Immature natural killer cell (primary cell): ENCODE results near the gene KCTD15. TPM values are rescaled to one million over a fixed set of nuclear protein-coding genes. Genes with fewer than 3 reads are reported as not detected.

ENCODE experiments used
- DNase-seq, 3 donors: peaks; one replicate each; pipeline ENCODE4 v3.0.0; 2022; ENCODE audit warnings: mixed read lengths in 1 of 3
- H3K27ac Mint-ChIP-seq, 6 donors: one replicate each; pipeline ENCODE4 v1.8.0; 2020; ENCODE audit warnings: mixed read lengths in 6 of 6, mild to moderate bottlenecking in 5 of 6, inconsistent platforms in 4 of 6, moderate library complexity in 3 of 6
- H3K27me3 Mint-ChIP-seq, 3 donors: one replicate each; pipeline ENCODE4 v1.8.0; 2020 to 2021; ENCODE audit warnings: low read depth in 3 of 3, mild to moderate bottlenecking in 3 of 3, mixed read lengths in 3 of 3, moderate library complexity in 3 of 3, inconsistent platforms in 1 of 3
- H3K36me3 Mint-ChIP-seq, 3 donors: one replicate each; pipeline ENCODE4 v1.8.0; 2020; ENCODE audit warnings: mixed read lengths in 3 of 3, inconsistent platforms in 2 of 3, mild to moderate bottlenecking in 2 of 3
- H3K4me1 Mint-ChIP-seq, 2 donors: one replicate each; pipeline ENCODE4 v1.8.0; 2020; ENCODE audit warnings: inconsistent platforms in 2 of 2, mild to moderate bottlenecking in 2 of 2, mixed read lengths in 2 of 2, moderate library complexity in 1 of 2
- H3K4me3 Mint-ChIP-seq, 5 donors: one replicate each; pipeline ENCODE4 v1.8.0; 2020; ENCODE audit warnings: mild to moderate bottlenecking in 5 of 5, mixed read lengths in 5 of 5, inconsistent platforms in 3 of 5, moderate library complexity in 3 of 5
- H3K9me3 Mint-ChIP-seq, 6 donors: one replicate each; pipeline ENCODE4 v1.8.0; 2020; ENCODE audit warnings: mild to moderate bottlenecking in 6 of 6, mixed read lengths in 6 of 6, inconsistent platforms in 4 of 6, moderate library complexity in 3 of 6
- polyA plus RNA-seq, 3 donors: library from polyadenylated mRNA; unstranded; fragments of 300-500 nt; fragmentation: Illumina TruSeq; gene quantifications; one replicate each; pipeline ENCODE4 v1.2.3, GENCODE V29; 2021

KCTD15 gene
- polyA plus RNA-seq, 3 donors from 2014 or later: not detected

GRCh38 chr19:33819880-33820781, 23.5 kb downstream of the KCTD15 start:
- H3K27me3 Mint-ChIP-seq: peaks cover 4 to 21% (median 11%) of the 10 kb centered on the region in 3 donors
- H3K36me3 Mint-ChIP-seq: no peaks in the 10 kb centered on the region
- H3K27ac Mint-ChIP-seq: no peak overlapping the region
- peak overlapping the region; percentile 35 to 66 (median 61) for H3K4me3 Mint-ChIP-seq
- H3K4me1 Mint-ChIP-seq: peaks cover 0 to 12% of the 10 kb centered on the region in 2 donors
- H3K9me3 Mint-ChIP-seq: no peaks in the 10 kb centered on the region
- peak; percentile 11 to 16 (median 15) for DNase-seq

GRCh38 chr19:33821871-33822270, 25.2 kb downstream of the KCTD15 start:
- Mint-ChIP-seq H3K9me3 (no peaks in the 10 kb centered on the region), H3K4me1 (peaks cover 0 to 12% of the 10 kb centered on the region in 2 donors), H3K4me3 (peak overlapping the region in 1 of 5 donors; percentile 17), H3K27me3 (peaks cover 4 to 21% (median 10%) of the 10 kb centered on the region in 3 donors), H3K36me3 (no peaks in the 10 kb centered on the region), H3K27ac (no peak overlapping the region)
- DNase-seq: no peak

GRCh38 chr19:33823341-33823740, 26.7 kb downstream of the KCTD15 start:
- no peak overlapping the region for H3K27ac Mint-ChIP-seq
- H3K9me3 Mint-ChIP-seq: no peaks in the 10 kb centered on the region
- no peaks in the 10 kb centered on the region for H3K36me3 Mint-ChIP-seq
- H3K4me3 Mint-ChIP-seq: no peak overlapping the region
- H3K27me3 Mint-ChIP-seq: peaks cover 4 to 17% (median 7%) of the 10 kb centered on the region in 3 donors
- DNase-seq: no peak
- H3K4me1 Mint-ChIP-seq: peaks cover 0 to 12% of the 10 kb centered on the region in 2 donors

GRCh38 chr19:33825556-33825955, 28.9 kb downstream of the KCTD15 start:
- H3K27me3 Mint-ChIP-seq: peaks cover 0 to 10% (median 6%) of the 10 kb centered on the region in 3 donors
- H3K9me3 Mint-ChIP-seq: no peaks in the 10 kb centered on the region
- no peak overlapping the region for H3K4me3 Mint-ChIP-seq
- no peak for DNase-seq
- H3K27ac Mint-ChIP-seq: no peak overlapping the region
- H3K4me1 Mint-ChIP-seq: peaks cover 0 to 5% of the 10 kb centered on the region in 2 donors
- no peaks in the 10 kb centered on the region for H3K36me3 Mint-ChIP-seq

GRCh38 chr19:33826521-33826920, 29.9 kb downstream of the KCTD15 start:
- Mint-ChIP-seq H3K27me3 (peaks cover 2 to 9% (median 6%) of the 10 kb centered on the region in 3 donors), H3K4me1 (no peaks in the 10 kb centered on the region)
- no peak for DNase-seq

GRCh38 chr19:33828266-33829075, 31.8 kb downstream of the KCTD15 start:
- no peaks in the 10 kb centered on the region for H3K9me3 Mint-ChIP-seq
- no peak overlapping the region for H3K4me3 Mint-ChIP-seq
- peaks cover 2 to 10% (median 4%) of the 10 kb centered on the region in 3 donors for H3K27me3 Mint-ChIP-seq
- H3K36me3 Mint-ChIP-seq: no peaks in the 10 kb centered on the region
- DNase-seq: no peak
- no peak overlapping the region for H3K27ac Mint-ChIP-seq
- H3K4me1 Mint-ChIP-seq: no peaks in the 10 kb centered on the region

More at GRCh38 chr19:33826521-33826920, 29.9 kb downstream of the KCTD15 start:
- H3K36me3 Mint-ChIP-seq: no peaks in the 10 kb centered on the region
- no peak overlapping the region for H3K27ac Mint-ChIP-seq
- no peak overlapping the region for H3K4me3 Mint-ChIP-seq
- H3K9me3 Mint-ChIP-seq: no peaks in the 10 kb centered on the region

GRCh38 chr19:33830264-33830663, 33.6 kb downstream of the KCTD15 start:
- no peaks in the 10 kb centered on the region for H3K9me3 Mint-ChIP-seq

GRCh38 chr19:33831825-33832224, 35.2 kb downstream of the KCTD15 start:
- Mint-ChIP-seq H3K27me3 (peaks cover 1 to 10% (median 2%) of the 10 kb centered on the region in 3 donors), H3K4me1 (no peaks in the 10 kb centered on the region), H3K27ac (no peak overlapping the region), H3K36me3 (no peaks in the 10 kb centered on the region), H3K9me3 (no peaks in the 10 kb centered on the region), H3K4me3 (no peak overlapping the region)
- no peak for DNase-seq

More at GRCh38 chr19:33830264-33830663, 33.6 kb downstream of the KCTD15 start:
- Mint-ChIP-seq H3K36me3 (no peaks in the 10 kb centered on the region), H3K4me3 (no peak overlapping the region), H3K4me1 (no peaks in the 10 kb centered on the region), H3K27me3 (peaks cover 1 to 10% (median 2%) of the 10 kb centered on the region in 3 donors), H3K27ac (no peak overlapping the region)
- DNase-seq: no peak

- Mint-ChIP-seq H3K27me3 (peaks cover 1 to 10% (median 4%) of the 10 kb centered on the region in 3 donors), H3K4me1 (no peaks in the 10 kb centered on the region)
Observed at GRCh38 chr19:33832633-33833032, 36.0 kb downstream of the KCTD15 start.

GRCh38 chr19:33840382-33840781, 43.7 kb downstream of the KCTD15 start:
- Mint-ChIP-seq H3K27ac (no peak overlapping the region), H3K9me3 (peaks cover 0 to 2% (median 0%) of the 10 kb centered on the region in 6 donors), H3K36me3 (no peaks in the 10 kb centered on the region), H3K4me1 (no peaks in the 10 kb centered on the region), H3K27me3 (peaks cover 0 to 12% (median 2%) of the 10 kb centered on the region in 3 donors), H3K4me3 (no peak overlapping the region)
- DNase-seq: no peak

More at GRCh38 chr19:33832633-33833032, 36.0 kb downstream of the KCTD15 start:
- Mint-ChIP-seq H3K36me3 (no peaks in the 10 kb centered on the region), H3K27ac (no peak overlapping the region), H3K4me3 (no peak overlapping the region), H3K9me3 (no peaks in the 10 kb centered on the region)
- DNase-seq: no peak

- no peak for DNase-seq
- Mint-ChIP-seq H3K4me1 (no peaks in the 10 kb centered on the region), H3K36me3 (no peaks in the 10 kb centered on the region), H3K9me3 (peaks cover 0 to 2% (median 0%) of the 10 kb centered on the region in 6 donors), H3K27ac (no peak overlapping the region), H3K27me3 (peaks cover 2 to 12% (median 5%) of the 10 kb centered on the region in 3 donors), H3K4me3 (no peak overlapping the region)
Observed at GRCh38 chr19:33840783-33841182, 44.1 kb downstream of the KCTD15 start.

GRCh38 chr19:33841685-33842084, 45.0 kb downstream of the KCTD15 start:
- H3K27me3 Mint-ChIP-seq: peaks cover 4 to 12% (median 5%) of the 10 kb centered on the region in 3 donors
- peaks cover 0 to 2% (median 0%) of the 10 kb centered on the region in 6 donors for H3K9me3 Mint-ChIP-seq
- DNase-seq: no peak
- H3K4me1 Mint-ChIP-seq: no peaks in the 10 kb centered on the region
- no peak overlapping the region for H3K4me3 Mint-ChIP-seq
- H3K27ac Mint-ChIP-seq: no peak overlapping the region
- no peaks in the 10 kb centered on the region for H3K36me3 Mint-ChIP-seq

- Mint-ChIP-seq H3K4me3 (no peak overlapping the region), H3K27ac (no peak overlapping the region), H3K36me3 (no peaks in the 10 kb centered on the region), H3K4me1 (no peaks in the 10 kb centered on the region), H3K27me3 (peaks cover 4 to 10% (median 8%) of the 10 kb centered on the region in 3 donors), H3K9me3 (peaks cover 0 to 5% (median 0%) of the 10 kb centered on the region in 6 donors)
- DNase-seq: no peak
Observed at GRCh38 chr19:33844478-33844877, 47.8 kb downstream of the KCTD15 start.

GRCh38 chr19:33845498-33845897, 48.8 kb downstream of the KCTD15 start:
- H3K27ac Mint-ChIP-seq: no peak overlapping the region
- no peak for DNase-seq
- H3K4me1 Mint-ChIP-seq: no peaks in the 10 kb centered on the region
- peaks cover 4 to 13% (median 6%) of the 10 kb centered on the region in 3 donors for H3K27me3 Mint-ChIP-seq
- H3K9me3 Mint-ChIP-seq: peaks cover 0 to 6% (median 3%) of the 10 kb centered on the region in 6 donors
- H3K36me3 Mint-ChIP-seq: no peaks in the 10 kb centered on the region
- no peak overlapping the region for H3K4me3 Mint-ChIP-seq
